ENCODE measurements around the gene SORBS1. TPM values are rescaled to one million over a fixed set of nuclear protein-coding genes. Genes with fewer than 3 reads are reported as not detected.

Gene SORBS1
- total RNA-seq, 2 donors from 2014 or later = 16.7 to 17.9 TPM

DNA sequence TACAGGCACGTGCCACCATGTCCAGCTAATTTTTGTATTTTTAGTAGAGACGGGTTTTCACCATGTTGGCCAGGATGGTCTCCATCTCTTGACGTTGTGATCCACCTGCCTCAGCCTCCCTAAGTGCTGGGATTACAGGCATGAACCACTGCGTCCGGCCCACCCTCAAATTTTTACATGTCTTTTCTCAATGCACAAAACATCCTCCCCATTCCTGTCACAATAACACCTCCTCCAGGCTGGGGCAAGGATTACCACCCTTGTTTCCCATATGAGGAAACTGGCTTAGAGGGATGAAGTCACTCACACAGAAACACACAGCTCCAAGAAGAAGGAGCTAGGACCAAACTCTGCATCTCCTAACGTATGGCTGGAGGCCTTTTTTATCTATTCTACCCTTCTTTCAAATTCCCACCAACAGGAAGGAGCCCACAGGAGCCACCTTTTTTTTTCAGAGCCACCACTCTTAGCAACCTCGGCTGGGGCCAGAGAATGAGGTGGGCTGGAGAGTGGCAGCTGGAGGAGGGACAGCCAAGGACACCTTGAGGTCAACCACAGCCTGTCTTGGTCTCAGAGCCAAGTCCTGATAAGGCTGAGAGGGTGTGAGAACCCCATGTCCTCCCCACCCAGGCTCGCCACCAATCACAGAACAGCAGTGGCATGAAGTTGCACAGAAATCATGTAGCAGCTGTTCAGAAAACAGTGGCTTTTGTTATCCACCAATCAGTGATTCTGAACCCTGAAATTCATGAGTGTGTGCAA, 157.3 kb downstream of the SORBS1 start:
- WGBS, 2 experiments (ENCODE audit: insufficient coverage in 1 of 2, insufficient read length in 1 of 2) = 86 to 97% methylated on average over 6 to 8 of the region's 8 CpGs
- no peaks in the 10 kb centered on the region for H3K4me1 ChIP-seq (ENCODE audit: control insufficient read depth, insufficient read depth, low read length)
- TF ChIP-seq, protein P1, sequence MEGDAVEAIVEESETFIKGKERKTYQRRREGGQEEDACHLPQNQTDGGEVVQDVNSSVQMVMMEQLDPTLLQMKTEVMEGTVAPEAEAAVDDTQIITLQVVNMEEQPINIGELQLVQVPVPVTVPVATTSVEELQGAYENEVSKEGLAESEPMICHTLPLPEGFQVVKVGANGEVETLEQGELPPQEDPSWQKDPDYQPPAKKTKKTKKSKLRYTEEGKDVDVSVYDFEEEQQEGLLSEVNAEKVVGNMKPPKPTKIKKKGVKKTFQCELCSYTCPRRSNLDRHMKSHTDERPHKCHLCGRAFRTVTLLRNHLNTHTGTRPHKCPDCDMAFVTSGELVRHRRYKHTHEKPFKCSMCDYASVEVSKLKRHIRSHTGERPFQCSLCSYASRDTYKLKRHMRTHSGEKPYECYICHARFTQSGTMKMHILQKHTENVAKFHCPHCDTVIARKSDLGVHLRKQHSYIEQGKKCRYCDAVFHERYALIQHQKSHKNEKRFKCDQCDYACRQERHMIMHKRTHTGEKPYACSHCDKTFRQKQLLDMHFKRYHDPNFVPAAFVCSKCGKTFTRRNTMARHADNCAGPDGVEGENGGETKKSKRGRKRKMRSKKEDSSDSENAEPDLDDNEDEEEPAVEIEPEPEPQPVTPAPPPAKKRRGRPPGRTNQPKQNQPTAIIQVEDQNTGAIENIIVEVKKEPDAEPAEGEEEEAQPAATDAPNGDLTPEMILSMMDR (conservative IDR thresholded peaks at IDR 0.05) = no peak
- peaks cover 14% of the 10 kb centered on the region for H3K4me1 Mint-ChIP-seq
- no peaks in the 10 kb centered on the region for H3K27me3 Mint-ChIP-seq (ENCODE audit: insufficient read depth)
- H3K27ac Mint-ChIP-seq = no peak overlapping the region
- H3K36me3 ChIP-seq (ENCODE audit: control insufficient read depth, insufficient read depth, low read length) = no peaks in the 10 kb centered on the region
- H3K9ac ChIP-seq (ENCODE audit: extremely low read depth, low read length, poor library complexity, severe bottlenecking) = no peak overlapping the region
- no peaks in the 10 kb centered on the region for H3K27me3 ChIP-seq (ENCODE audit: control insufficient read depth, insufficient read depth, low read length, poor library complexity, severe bottlenecking)
- H3K9me3 Mint-ChIP-seq = no peaks in the 10 kb centered on the region
- no peak overlapping the region for H3K4me3 Mint-ChIP-seq
- peak overlapping the region; percentile 87 for H3K27ac ChIP-seq (ENCODE audit: low read depth, low read length)
- DNase-seq = no peak
- H3K9me3 ChIP-seq (ENCODE audit: control insufficient read depth, low read length) = no peaks in the 10 kb centered on the region
- H3K4me3 ChIP-seq (ENCODE audit: low read length) = no peak overlapping the region
- H3K36me3 Mint-ChIP-seq (ENCODE audit: low read depth) = peaks cover 13% of the 10 kb centered on the region

DNA sequence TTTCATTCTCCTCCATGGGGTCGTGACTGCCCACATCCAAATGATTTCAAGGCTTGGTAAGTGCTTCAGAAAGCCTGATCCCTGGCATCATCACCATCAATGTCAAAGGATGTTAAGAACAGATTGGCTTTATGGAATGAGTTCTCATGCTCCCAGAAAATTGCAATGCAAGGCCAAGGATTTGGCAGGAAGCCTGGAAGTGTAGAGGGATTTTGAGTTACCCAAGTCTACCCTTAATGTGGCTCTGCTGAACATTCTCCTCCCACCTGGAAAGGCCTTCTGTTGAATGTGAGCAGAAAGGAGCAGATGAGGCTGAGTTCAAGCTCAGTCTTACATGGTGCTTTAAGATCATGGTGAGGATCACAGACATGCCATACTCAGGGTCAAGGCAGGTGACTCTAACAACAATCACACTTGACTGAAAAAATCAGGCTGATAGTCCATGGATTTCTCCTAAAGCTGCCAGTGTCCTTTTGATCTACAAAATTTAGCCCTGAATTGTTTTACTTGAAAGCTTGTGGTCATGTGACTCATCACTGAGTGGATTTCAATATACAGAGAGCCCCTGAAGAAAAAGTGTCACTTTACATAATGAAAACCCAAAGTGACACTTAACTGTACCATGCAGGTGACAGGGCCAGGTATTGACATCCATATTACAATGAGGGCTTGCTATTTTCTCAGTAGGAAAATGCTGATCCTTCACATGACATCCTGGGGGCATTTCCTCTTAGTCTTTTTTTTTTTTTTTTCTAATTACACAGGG, 159.3 kb downstream of the SORBS1 start:
- Histone ChIP-seq H3K27ac (ENCODE audit: low read depth, low read length) (no peak overlapping the region), H3K36me3 (ENCODE audit: control insufficient read depth, insufficient read depth, low read length) (no peaks in the 10 kb centered on the region), H3K4me1 (ENCODE audit: control insufficient read depth, insufficient read depth, low read length) (no peaks in the 10 kb centered on the region), H3K4me3 (ENCODE audit: low read length) (no peak overlapping the region), H3K27me3 (ENCODE audit: control insufficient read depth, insufficient read depth, low read length, poor library complexity, severe bottlenecking) (no peaks in the 10 kb centered on the region), H3K9me3 (ENCODE audit: control insufficient read depth, low read length) (no peaks in the 10 kb centered on the region), H3K9ac (ENCODE audit: extremely low read depth, low read length, poor library complexity, severe bottlenecking) (no peak overlapping the region)
- Mint-ChIP-seq H3K4me3 (no peak overlapping the region), H3K4me1 (peaks cover 8% of the 10 kb centered on the region), H3K36me3 (ENCODE audit: low read depth) (peaks cover 23% of the 10 kb centered on the region), H3K27me3 (ENCODE audit: insufficient read depth) (no peaks in the 10 kb centered on the region), H3K27ac (no peak overlapping the region), H3K9me3 (no peaks in the 10 kb centered on the region)
- TF ChIP-seq, protein P1 (conservative IDR thresholded peaks at IDR 0.05) = no peak
- no peak for DNase-seq
- WGBS, 2 experiments (ENCODE audit: insufficient coverage in 1 of 2, insufficient read length in 1 of 2) = 90 to 96% methylated on average over 1 of the region's 1 CpG

DNA sequence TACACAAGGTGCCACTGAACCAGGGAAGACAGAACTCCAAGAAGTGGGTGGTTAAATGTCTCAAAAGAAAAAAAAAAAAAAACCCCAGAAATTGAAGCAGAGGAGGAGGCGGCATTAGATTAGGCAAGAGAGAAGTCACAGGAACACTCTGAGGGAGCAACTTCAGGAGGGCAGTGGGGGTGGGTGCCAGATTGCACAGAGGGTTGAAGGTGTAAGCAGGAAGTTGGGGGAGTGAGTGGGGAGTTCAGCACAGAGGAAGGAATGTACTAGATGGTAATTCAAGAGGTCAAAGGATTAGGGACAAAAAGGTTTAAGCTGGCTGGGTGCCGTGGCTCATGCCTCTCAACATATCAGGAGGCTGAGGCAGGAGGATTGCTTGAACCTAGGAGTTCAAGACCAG, 160.4 kb downstream of the SORBS1 start:
- H3K4me1 ChIP-seq (ENCODE audit: control insufficient read depth, insufficient read depth, low read length) = no peaks in the 10 kb centered on the region
- no peak overlapping the region for H3K9ac ChIP-seq (ENCODE audit: extremely low read depth, low read length, poor library complexity, severe bottlenecking)
- no peak overlapping the region for H3K4me3 Mint-ChIP-seq
- H3K27me3 ChIP-seq (ENCODE audit: control insufficient read depth, insufficient read depth, low read length, poor library complexity, severe bottlenecking) = no peaks in the 10 kb centered on the region
- no peaks in the 10 kb centered on the region for H3K36me3 ChIP-seq (ENCODE audit: control insufficient read depth, insufficient read depth, low read length)
- peaks cover 8% of the 10 kb centered on the region for H3K4me1 Mint-ChIP-seq
- TF ChIP-seq, protein P1 (conservative IDR thresholded peaks at IDR 0.05) = no peak
- H3K9me3 ChIP-seq (ENCODE audit: control insufficient read depth, low read length) = no peaks in the 10 kb centered on the region
- no peaks in the 10 kb centered on the region for H3K9me3 Mint-ChIP-seq
- no peaks in the 10 kb centered on the region for H3K27me3 Mint-ChIP-seq (ENCODE audit: insufficient read depth)
- no peak overlapping the region for H3K27ac Mint-ChIP-seq
- WGBS, 2 experiments (ENCODE audit: insufficient coverage in 1 of 2, insufficient read length in 1 of 2) = 97 to 100% methylated on average over 1 to 2 of the region's 2 CpGs
- H3K4me3 ChIP-seq (ENCODE audit: low read length) = no peak overlapping the region
- no peak for DNase-seq
- H3K27ac ChIP-seq (ENCODE audit: low read depth, low read length) = no peak overlapping the region
- peaks cover 26% of the 10 kb centered on the region for H3K36me3 Mint-ChIP-seq (ENCODE audit: low read depth)

Measured in endodermal cell (in vitro differentiated cells).